Mucosa of descending colon (tissue), 3 donors: ENCODE data around the gene XRCC1. TPM values are rescaled to one million over a fixed set of nuclear protein-coding genes. Genes with fewer than 3 reads are reported as not detected.
A peak's percentile ranks its signal among the peaks of the same experiment; 100 is the strongest.

Experiments
- ATAC-seq: fragments of 200-7000 bp; cut with Tn5 transposase; one replicate; pipeline ENCODE4 v1.9.1; 2020; ENCODE audit warnings: mild to moderate bottlenecking, moderate library complexity
- DNase-seq, 3 donors: peaks; one replicate each; pipeline ENCODE4 v3.0.0-alpha.2; 2020
- H3K36me3 ChIP-seq: fragments of 200-600 bp; one replicate; pipeline ENCODE4 v1.8.0; 2021; ENCODE audit warnings: low read depth, mild to moderate bottlenecking
- H3K4me1 ChIP-seq: fragments of 200-600 bp; one replicate; pipeline ENCODE4 v1.8.0; 2021; ENCODE audit warnings: low read depth, mild to moderate bottlenecking
- H3K4me3 ChIP-seq: fragments of 200-600 bp; one replicate; pipeline ENCODE4 v1.8.0; 2021; ENCODE audit warnings: mild to moderate bottlenecking
- H3K9me3 ChIP-seq: fragments of 200-600 bp; one replicate; pipeline ENCODE4 v1.8.0; 2021; ENCODE audit warnings: mild to moderate bottlenecking
- intact Hi-C, 2 donors: fragments of 100-400 bp; cut with DNase I in 1 of 2; cut with micrococcal nuclease in 1 of 2; formaldehyde crosslinking; loops; one replicate each; pipeline versions ENCODE4 v1.11.0 to v1.11.1; 2022; cut with DNase I, micrococcal nuclease
- total RNA-seq, 3 donors: library from RNA; stranded (reverse); fragmentation: NEBNext Ultra II Directional in 2 of 3; extraction: Animal tissue kit (Norgen Biotek cat#: 25700) in 2 of 3; gene quantifications; one replicate each; pipeline versions ENCODE4 v1.2.1 to v1.2.4, GENCODE V29; 2021 to 2023
- TF ChIP-seq, protein P1 (sequence below): fragments of 200-600 bp; IDR thresholded peaks from one replicate; pipeline ENCODE4 v1.8.0; 2022; ENCODE audit warnings: antibody characterized with exemption, mild to moderate bottlenecking
- donor health status: DM: no; HTN: no; CAD: no; lungs with moderate emphysema.
- donor health status: DM: no; HTN: no; CAD: no.
- donor health status: DM: no; HTN: yes; CAD: no.

Gene XRCC1
- total RNA-seq, 3 donors from 2014 or later = 16.4 to 33.4 (median 21.1) TPM

- ATAC-seq = no peak
- no peak for DNase-seq
- TF ChIP-seq, protein P1, sequence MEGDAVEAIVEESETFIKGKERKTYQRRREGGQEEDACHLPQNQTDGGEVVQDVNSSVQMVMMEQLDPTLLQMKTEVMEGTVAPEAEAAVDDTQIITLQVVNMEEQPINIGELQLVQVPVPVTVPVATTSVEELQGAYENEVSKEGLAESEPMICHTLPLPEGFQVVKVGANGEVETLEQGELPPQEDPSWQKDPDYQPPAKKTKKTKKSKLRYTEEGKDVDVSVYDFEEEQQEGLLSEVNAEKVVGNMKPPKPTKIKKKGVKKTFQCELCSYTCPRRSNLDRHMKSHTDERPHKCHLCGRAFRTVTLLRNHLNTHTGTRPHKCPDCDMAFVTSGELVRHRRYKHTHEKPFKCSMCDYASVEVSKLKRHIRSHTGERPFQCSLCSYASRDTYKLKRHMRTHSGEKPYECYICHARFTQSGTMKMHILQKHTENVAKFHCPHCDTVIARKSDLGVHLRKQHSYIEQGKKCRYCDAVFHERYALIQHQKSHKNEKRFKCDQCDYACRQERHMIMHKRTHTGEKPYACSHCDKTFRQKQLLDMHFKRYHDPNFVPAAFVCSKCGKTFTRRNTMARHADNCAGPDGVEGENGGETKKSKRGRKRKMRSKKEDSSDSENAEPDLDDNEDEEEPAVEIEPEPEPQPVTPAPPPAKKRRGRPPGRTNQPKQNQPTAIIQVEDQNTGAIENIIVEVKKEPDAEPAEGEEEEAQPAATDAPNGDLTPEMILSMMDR = no peak
- no peaks in the 10 kb centered on the region for H3K4me1 ChIP-seq
- H3K4me3 ChIP-seq = no peak overlapping the region
- H3K36me3 ChIP-seq = no peaks in the 10 kb centered on the region
- no peaks in the 10 kb centered on the region for H3K9me3 ChIP-seq
- intact Hi-C loops = no loop called here
These were observed 14.0 kb downstream of the XRCC1 start for GRCh38 chr19:43561139-43561970.

GRCh38 chr19:43560687-43561086, 14.6 kb downstream of the XRCC1 start:
- Histone ChIP-seq H3K9me3 (no peaks in the 10 kb centered on the region), H3K36me3 (no peaks in the 10 kb centered on the region), H3K4me1 (no peaks in the 10 kb centered on the region), H3K4me3 (no peak overlapping the region)
- ATAC-seq (no peak), DNase-seq (no peak)
- TF ChIP-seq, protein P1 = no peak
- intact Hi-C loops = no loop called here

DNA sequence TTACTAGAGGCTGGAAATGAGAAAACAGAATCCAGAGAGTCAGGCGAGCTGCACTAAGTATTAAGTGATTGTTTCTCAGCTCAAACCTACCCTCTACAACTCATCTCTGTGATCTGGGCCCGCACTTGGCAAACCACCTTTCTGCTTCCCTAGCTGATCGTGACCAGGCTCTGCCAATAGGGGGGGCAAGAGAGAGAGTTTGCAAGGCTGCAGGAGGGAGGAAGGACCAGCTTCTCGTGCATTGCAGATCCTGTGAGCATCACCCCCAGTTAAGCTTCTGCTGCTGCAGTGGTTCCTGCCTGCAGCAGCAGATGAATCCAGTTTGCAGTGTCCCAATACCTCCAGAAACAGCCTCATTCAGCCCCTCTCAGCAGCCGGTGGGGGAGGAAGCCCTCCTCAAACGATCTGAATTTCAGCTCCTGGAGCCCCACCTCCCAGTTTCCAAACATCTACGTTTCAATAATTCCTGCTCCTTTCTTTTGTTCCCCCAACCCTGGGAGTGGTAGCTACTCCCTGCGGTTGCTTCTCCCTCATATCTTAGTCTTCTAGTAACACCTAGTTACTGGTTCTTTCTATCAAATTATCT, 20.0 kb downstream of the XRCC1 start:
- Histone ChIP-seq H3K4me1 (no peaks in the 10 kb centered on the region), H3K9me3 (no peaks in the 10 kb centered on the region), H3K36me3 (no peaks in the 10 kb centered on the region), H3K4me3 (no peak overlapping the region)
- TF ChIP-seq, protein P1 = peak; percentile 71
- peak in 2 of 3 donors; percentile 78 to 91 for DNase-seq
- ATAC-seq = peak; percentile 90
- intact Hi-C loops = loop anchor here in 1 of 2 donors (10.0 kb wide), 1 partner anchor 80 kb away; the partner anchor contains the start of gene CADM4

DNA sequence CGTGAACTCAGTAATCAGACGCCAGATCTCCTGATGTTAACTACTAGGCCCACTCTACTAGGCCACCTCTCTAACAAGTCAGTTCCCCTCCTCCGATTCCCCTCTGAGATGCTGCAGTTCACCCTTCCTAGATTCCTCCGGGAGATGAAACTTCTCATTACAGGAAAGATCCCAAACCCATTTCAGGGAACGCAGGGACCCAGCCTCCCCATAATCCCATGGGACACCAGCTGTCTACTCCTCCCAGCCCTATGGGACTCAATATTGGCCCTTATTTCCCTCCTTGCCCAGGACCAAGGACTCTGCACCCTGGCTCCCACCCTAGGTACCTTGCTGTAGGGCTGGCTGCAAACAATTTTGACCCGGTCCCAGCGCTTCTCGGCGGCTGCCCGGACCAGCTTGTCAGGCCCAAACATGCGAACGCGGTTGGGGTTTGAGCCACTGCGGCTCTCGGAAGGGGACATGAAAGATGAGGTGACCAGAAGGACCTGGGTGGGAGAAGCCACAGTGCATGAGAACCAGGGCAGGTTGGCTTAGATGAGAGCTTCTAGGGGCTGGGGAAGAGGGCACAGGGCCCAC, 20.9 kb downstream of the XRCC1 start:
- Histone ChIP-seq H3K4me1 (no peaks in the 10 kb centered on the region), H3K36me3 (no peaks in the 10 kb centered on the region), H3K4me3 (no peak overlapping the region), H3K9me3 (no peaks in the 10 kb centered on the region)
- DNase-seq (no peak), ATAC-seq (no peak)
- TF ChIP-seq, protein P1 = no peak
- intact Hi-C loops = loop anchor here in 1 of 2 donors (10.0 kb wide), 1 partner anchor 80 kb away; the partner anchor contains the start of gene CADM4

- no peaks in the 10 kb centered on the region for H3K36me3 ChIP-seq
- no peak for DNase-seq
- TF ChIP-seq, protein P1 = no peak
- H3K9me3 ChIP-seq = no peaks in the 10 kb centered on the region
- H3K4me3 ChIP-seq = no peak overlapping the region
- H3K4me1 ChIP-seq = no peaks in the 10 kb centered on the region
- ATAC-seq = no peak
- intact Hi-C loops = loop anchor here in 1 of 2 donors (10.0 kb wide), 1 partner anchor 81 kb away; the partner anchor contains the start of gene CADM4
These were observed 21.7 kb downstream of the XRCC1 start for GRCh38 chr19:43553656-43554055.
